Kidney epithelial cell (primary cell): ENCODE measurements around the gene ANG. TPM values are rescaled to one million over a fixed set of nuclear protein-coding genes. Genes with fewer than 3 reads are reported as not detected.

Experiments
- DNase-seq: peaks from one replicate; pipeline ENCODE4 v3.0.0-alpha.2; 2010; ENCODE audit warnings: low read depth
- H3K27me3 ChIP-seq: 2 replicates; pipeline ENCODE4 v1.6.0; 2011; ENCODE audit warnings: low read length; ENCODE audit not compliant: control insufficient read depth, insufficient read depth
- H3K36me3 ChIP-seq: 2 replicates; pipeline ENCODE4 v1.5.1; 2011; ENCODE audit warnings: low read length; ENCODE audit not compliant: control insufficient read depth, insufficient read depth
- H3K4me3 ChIP-seq: 2 replicates; pipeline ENCODE4 v1.5.1; 2011; ENCODE audit warnings: low read depth, mild to moderate bottlenecking, control low read depth, low read length
- total RNA-seq: library from RNA; depleted of rRNA; stranded (reverse); fragments of >200 nt; gene quantifications from 2 replicates; pipeline ENCODE4 v1.2.3, GENCODE V29; 2015
- TF ChIP-seq, protein P1 (sequence below): IDR thresholded peaks from 2 replicates; pipeline ENCODE4 v1.5.1; 2011; ENCODE audit warnings: mild to moderate bottlenecking, moderate library complexity, low read length, control low read depth, inconsistent platforms; ENCODE audit not compliant: insufficient read depth, poor library complexity, severe bottlenecking

Gene ANG
- total RNA-seq, 1 donor from 2014 or later = 1.1 TPM

DNA sequence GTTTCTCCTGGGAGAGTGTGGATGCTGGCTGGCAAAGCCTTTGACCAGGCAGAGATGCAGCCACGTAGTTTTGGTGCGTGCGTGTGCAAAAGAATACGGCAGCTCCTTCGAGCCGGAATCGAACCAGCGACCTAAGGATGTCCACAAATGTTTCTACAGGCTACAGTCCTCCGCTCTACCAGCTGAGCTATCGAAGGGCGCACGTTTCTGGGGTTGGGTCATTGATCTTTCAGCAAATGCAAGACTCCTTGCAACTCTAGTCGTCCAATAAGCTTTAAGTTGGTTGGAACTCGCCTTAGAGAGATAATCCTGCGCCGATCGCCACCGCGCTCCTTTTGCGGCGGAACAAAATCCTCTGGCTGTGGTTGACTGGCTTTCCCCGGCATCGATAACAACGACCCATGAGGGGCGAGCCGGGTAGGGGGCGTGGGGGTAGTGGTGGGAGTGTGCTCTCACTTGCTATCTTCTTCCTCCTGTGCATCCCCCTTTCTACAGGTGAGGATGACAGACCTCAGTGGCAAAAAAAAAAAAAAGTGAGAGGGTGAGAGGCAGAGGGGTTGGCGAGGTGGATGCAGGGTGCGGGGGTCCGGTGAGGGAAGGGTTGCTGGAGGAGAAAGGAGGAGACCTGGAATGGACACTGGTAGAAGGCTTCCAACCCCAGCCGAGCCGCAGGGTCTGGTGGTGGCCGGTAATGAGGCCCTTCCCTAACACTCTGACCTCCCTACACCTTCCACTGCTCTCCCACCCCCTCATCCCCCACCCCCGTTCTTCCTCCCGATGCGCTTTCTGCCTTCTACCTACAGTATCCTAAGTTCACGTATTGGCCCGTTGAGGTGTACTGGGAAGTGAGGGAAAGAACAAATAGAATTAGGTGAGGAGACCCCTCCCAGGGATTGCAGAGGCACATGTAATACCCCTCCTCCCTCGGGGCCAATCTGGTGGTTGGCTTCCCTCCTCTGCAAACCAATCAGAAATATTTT lies 35.3 kb upstream of the ANG start:
- TF ChIP-seq, protein P1, sequence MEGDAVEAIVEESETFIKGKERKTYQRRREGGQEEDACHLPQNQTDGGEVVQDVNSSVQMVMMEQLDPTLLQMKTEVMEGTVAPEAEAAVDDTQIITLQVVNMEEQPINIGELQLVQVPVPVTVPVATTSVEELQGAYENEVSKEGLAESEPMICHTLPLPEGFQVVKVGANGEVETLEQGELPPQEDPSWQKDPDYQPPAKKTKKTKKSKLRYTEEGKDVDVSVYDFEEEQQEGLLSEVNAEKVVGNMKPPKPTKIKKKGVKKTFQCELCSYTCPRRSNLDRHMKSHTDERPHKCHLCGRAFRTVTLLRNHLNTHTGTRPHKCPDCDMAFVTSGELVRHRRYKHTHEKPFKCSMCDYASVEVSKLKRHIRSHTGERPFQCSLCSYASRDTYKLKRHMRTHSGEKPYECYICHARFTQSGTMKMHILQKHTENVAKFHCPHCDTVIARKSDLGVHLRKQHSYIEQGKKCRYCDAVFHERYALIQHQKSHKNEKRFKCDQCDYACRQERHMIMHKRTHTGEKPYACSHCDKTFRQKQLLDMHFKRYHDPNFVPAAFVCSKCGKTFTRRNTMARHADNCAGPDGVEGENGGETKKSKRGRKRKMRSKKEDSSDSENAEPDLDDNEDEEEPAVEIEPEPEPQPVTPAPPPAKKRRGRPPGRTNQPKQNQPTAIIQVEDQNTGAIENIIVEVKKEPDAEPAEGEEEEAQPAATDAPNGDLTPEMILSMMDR = no peak
- Histone ChIP-seq H3K36me3 (no peaks in the 10 kb centered on the region), H3K27me3 (peaks cover 39% of the 10 kb centered on the region), H3K4me3 (no peak overlapping the region)
- no peak for DNase-seq

DNA sequence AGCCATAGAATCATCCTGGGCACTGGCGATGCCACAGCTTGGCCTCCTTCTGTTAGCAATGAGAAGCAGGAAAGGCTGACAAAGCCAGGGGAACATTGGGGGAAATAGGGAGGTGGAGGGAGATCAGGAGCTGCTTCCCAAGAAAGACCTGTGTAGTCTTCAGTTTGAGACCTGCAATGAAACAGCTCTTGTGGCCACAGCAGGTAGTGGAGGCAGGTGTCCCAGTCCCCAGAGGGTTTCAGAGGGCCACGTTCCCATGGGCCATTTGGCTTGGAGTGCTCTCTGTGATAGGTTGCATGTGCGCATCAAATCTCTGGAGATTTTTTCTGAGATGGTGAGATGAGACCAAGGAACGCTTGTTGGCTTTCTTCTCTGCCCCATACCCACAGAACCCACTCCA lies 32.7 kb upstream of the ANG start:
- Histone ChIP-seq H3K36me3 (no peaks in the 10 kb centered on the region), H3K27me3 (peaks cover 51% of the 10 kb centered on the region)
- TF ChIP-seq, protein P1 = no peak

DNA sequence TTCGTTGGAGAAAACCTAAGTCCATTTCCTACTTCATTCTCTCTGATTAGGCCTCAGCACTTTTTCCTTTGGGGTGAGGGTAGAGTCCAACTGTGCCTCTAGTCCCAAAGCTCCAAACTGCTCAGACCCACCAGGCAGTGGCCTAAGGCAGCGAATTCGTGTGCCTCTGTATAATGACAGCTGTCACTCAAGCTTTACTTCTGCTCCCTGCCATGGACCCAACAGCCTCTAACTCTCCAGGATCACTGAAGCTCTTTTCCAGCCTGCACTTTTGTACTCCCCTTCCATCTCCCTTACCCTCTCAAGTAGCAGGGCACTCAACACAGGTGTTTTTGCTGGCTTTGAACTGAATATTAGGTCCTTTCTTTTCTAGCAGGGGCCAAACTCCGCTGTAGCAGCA lies 32.3 kb upstream of the ANG start:
- Histone ChIP-seq H3K4me3 (no peak overlapping the region), H3K36me3 (no peaks in the 10 kb centered on the region), H3K27me3 (peaks cover 52% of the 10 kb centered on the region)
- TF ChIP-seq, protein P1 = no peak
- no peak for DNase-seq

More for the DNA sequence above, 32.7 kb upstream of the ANG start:
- DNase-seq = no peak
- no peak overlapping the region for H3K4me3 ChIP-seq

DNA sequence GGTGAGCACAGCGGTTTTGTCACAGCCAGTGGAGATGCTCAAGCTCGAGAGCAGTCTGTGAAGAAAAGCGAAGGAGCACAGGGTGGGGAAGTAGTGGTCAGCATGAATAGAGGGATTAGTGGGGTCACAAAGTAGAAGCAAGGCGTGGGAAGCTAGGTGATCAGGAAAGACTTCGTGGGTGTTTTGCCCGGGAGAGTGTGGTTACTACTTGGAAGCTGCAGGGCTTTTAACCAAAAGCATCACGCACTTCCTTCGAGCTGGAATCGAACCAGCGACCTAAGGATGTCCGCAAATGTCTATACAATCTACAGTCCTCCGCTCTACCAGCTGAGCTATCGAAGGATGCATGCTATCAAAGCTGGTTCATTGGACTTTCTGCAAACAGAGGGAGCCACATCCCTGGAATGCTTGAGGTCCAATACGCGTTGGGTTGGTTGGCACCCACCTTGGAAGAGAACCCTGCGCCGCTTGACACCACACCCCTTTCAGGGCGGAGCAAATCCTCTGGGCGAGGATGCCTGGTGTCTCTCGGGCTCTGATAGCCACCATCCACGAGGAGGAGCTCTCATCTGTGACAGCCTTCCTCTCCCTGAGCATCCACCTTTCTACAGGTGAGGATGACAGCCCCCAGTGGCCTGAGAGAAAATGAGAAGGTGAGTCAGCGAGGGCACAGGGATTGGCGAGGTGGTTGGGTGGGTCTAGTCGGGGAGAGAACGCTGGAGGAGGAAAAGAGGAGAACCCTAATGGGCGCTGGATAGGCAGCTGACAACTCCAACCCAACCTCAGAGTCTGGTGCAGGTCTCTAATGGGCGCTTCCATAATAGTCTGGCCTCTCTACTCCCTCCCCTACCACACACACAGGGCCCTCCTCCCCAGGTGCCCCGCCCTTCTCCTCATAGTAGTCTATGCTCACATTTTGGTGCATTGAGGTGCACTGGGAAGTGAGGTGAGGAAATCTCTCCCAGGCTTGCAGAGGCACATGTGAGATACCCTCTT lies 31.1 kb upstream of the ANG start:
- no peaks in the 10 kb centered on the region for H3K36me3 ChIP-seq
- TF ChIP-seq, protein P1 = no peak
- H3K4me3 ChIP-seq = no peak overlapping the region
- H3K27me3 ChIP-seq = peaks cover 54% of the 10 kb centered on the region
- DNase-seq = no peak

DNA sequence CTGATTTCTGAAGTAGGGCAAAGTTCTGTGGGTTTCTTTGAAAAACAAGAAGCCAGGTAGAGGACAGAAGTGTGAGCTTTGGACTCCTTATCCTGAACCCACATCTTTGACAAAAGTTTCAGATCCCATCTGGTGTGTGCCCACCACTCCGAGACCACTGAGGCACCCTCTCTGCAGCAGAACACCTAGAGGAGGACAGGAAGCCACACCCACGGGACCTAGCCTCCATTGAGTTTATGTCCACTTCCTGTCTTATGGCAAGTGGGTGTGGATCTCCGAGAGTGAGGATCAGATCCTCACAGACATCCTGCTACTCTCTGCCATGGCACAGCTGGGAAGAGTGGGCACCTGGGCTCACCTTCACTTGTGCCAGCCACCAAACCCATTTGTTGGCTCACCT lies 30.3 kb upstream of the ANG start:
- TF ChIP-seq, protein P1 = no peak
- peaks cover 53% of the 10 kb centered on the region for H3K27me3 ChIP-seq
- DNase-seq = no peak
- H3K4me3 ChIP-seq = no peak overlapping the region
- no peaks in the 10 kb centered on the region for H3K36me3 ChIP-seq
